HepG2 (cell line): ENCODE measurements around the gene HSDL2. TPM values are rescaled to one million over a fixed set of nuclear protein-coding genes. Genes with fewer than 3 reads are reported as not detected.

Experiments used
- AGO2 ChIP-seq: fragments of 200-400 bp; formaldehyde crosslinking; optimal IDR thresholded peaks from 2 replicates; pipeline ENCODE3; 2017; ENCODE audit warnings: mild to moderate bottlenecking, low read depth, low read length, moderate library complexity
- AHDC1 ChIP-seq: sonication (generic); formaldehyde crosslinking; IDR thresholded peaks from 2 replicates; pipeline ENCODE4 v1.5.1; 2020; ENCODE audit warnings: mild to moderate bottlenecking, missing genetic modification reagents, borderline replicate concordance
- FOSL2 ChIP-seq: sonication (generic); formaldehyde crosslinking; IDR thresholded peaks from 2 replicates; pipeline ENCODE4 v1.4.0; 2020; ENCODE audit warnings: missing genetic modification reagents
- FOXP1 ChIP-seq, 2 experiments: fragments of 450-650 bp in 1 of 2; IDR thresholded peaks; 2 replicates each; pipeline ENCODE4 v1.6.1; 2017 to 2018; ENCODE audit warnings: antibody characterized with exemption in 1 of 2
- FOXP4 ChIP-seq: sonication (generic); formaldehyde crosslinking; IDR thresholded peaks from 2 replicates; pipeline ENCODE4 v1.4.0; 2020; ENCODE audit warnings: missing genetic modification reagents
- ISL2 ChIP-seq: sonication (generic); formaldehyde crosslinking; IDR thresholded peaks from 2 replicates; pipeline ENCODE4 v1.5.0; 2020; ENCODE audit warnings: missing genetic modification reagents
- KLF6 ChIP-seq: IDR thresholded peaks from 2 replicates; pipeline ENCODE4 v1.8.0; 2016; ENCODE audit warnings: missing biosample characterization, missing genetic modification reagents
- MEF2D ChIP-seq: sonication (generic); formaldehyde crosslinking; IDR thresholded peaks from 2 replicates; pipeline ENCODE4 v1.5.1; 2020; ENCODE audit warnings: mild to moderate bottlenecking, missing genetic modification reagents
- MTF1 ChIP-seq: sonication (generic); formaldehyde crosslinking; IDR thresholded peaks from 2 replicates; pipeline ENCODE4 v1.5.0; 2020; ENCODE audit warnings: missing genetic modification reagents
- POLR2A ChIP-seq, 2 experiments: IDR thresholded peaks; 2 replicates each; pipeline ENCODE4 v1.6.1; 2011; ENCODE audit warnings: low read depth in 2 of 2, low read length in 2 of 2, mild to moderate bottlenecking in 1 of 2, moderate library complexity in 1 of 2; ENCODE audit not compliant: insufficient read depth in 1 of 2
- SIX1 ChIP-seq: sonication (generic); formaldehyde crosslinking; IDR thresholded peaks from 2 replicates; pipeline ENCODE4 v1.4.0; 2020; ENCODE audit warnings: missing genetic modification reagents, borderline replicate concordance
- SOX6 ChIP-seq, 2 experiments: fragments of 450-650 bp in 1 of 2; sonication (generic) in 1 of 2; formaldehyde crosslinking in 1 of 2; IDR thresholded peaks; 2 replicates each; pipeline versions ENCODE4 v1.4.0 to v1.6.1; 2017 to 2020; ENCODE audit warnings: antibody characterized with exemption in 1 of 2, mild to moderate bottlenecking in 1 of 2, missing genetic modification reagents in 1 of 2
- ZNF10 ChIP-seq: sonication (generic); formaldehyde crosslinking; IDR thresholded peaks from 2 replicates; pipeline ENCODE4 v1.4.0; 2020; ENCODE audit warnings: mild to moderate bottlenecking, low read depth, missing genetic modification reagents, borderline replicate concordance
- ZNF24 ChIP-seq: fragments of 450-650 bp; IDR thresholded peaks from 2 replicates; pipeline ENCODE4 v1.6.1; 2017; ENCODE audit warnings: antibody characterized with exemption, mild to moderate bottlenecking
- ZNF281 ChIP-seq: sonication (generic); formaldehyde crosslinking; IDR thresholded peaks from 2 replicates; pipeline ENCODE4 v1.4.0; 2020; ENCODE audit warnings: missing genetic modification reagents, borderline replicate concordance
- ZNF331 ChIP-seq: sonication (generic); formaldehyde crosslinking; IDR thresholded peaks from 2 replicates; pipeline ENCODE4 v1.4.0; 2020; ENCODE audit warnings: missing genetic modification reagents
- ZNF430 ChIP-seq: sonication (generic); formaldehyde crosslinking; IDR thresholded peaks from 2 replicates; pipeline ENCODE4 v1.9.0; 2021; ENCODE audit warnings: mild to moderate bottlenecking, missing genetic modification reagents
- ZNF484 ChIP-seq: sonication (generic); formaldehyde crosslinking; IDR thresholded peaks from 2 replicates; pipeline ENCODE4 v1.5.1; 2020; ENCODE audit warnings: mild to moderate bottlenecking, low read depth, missing genetic modification reagents, borderline replicate concordance
- ZSCAN20 ChIP-seq: sonication (generic); formaldehyde crosslinking; IDR thresholded peaks from 2 replicates; pipeline ENCODE4 v1.4.0; 2020; ENCODE audit warnings: missing genetic modification reagents, mild to moderate bottlenecking, borderline replicate concordance
- ZSCAN29 ChIP-seq: sonication (generic); formaldehyde crosslinking; conservative IDR thresholded peaks from 2 replicates; pipeline ENCODE4 v1.4.0; 2020; ENCODE audit warnings: mild to moderate bottlenecking, missing genetic modification reagents
- polyA plus RNA-seq, 8 experiments: library from polyadenylated mRNA; depleted of rRNA in 3 of 8; stranded (reverse) in 7 of 8; unstranded in 1 of 8; fragments of >200 nt; fragmentation: Illumina TruSeq in 4 of 8; extraction: Trizol in 4 of 8; gene quantifications; 2 replicates each; pipeline versions ENCODE4 v1.2.1 to v1.2.3, GENCODE V29; 2011 to 2016; ENCODE audit warnings: low read depth in 4 of 8, missing spikeins in 1 of 8, mixed read lengths in 1 of 8; ENCODE audit not compliant: insufficient read depth in 1 of 8
- total RNA-seq, 5 experiments: library from RNA; depleted of rRNA; stranded (reverse); fragments of >200 nt; fragmentation: Illumina TruSeq; extraction: Trizol; gene quantifications; 2 replicates each; pipeline ENCODE4 v1.2.3, GENCODE V29; 2016; ENCODE audit warnings: low read depth in 1 of 5

Gene HSDL2
- total and polyA plus RNA-seq, 2 of the 13 experiments (the other 11 are each of a cell fraction or from before 2014, with no cell fraction given): 55.3 to 80.2 TPM

GRCh38 chr9:112489876-112490666 lies 110.2 kb downstream of the HSDL2 start (continued):
- TF ChIP-seq SIX1 (CRISPR knock-in tag) (no peak), ZNF281 (no peak), ZSCAN20 (CRISPR knock-in tag) (no peak), SOX6 (IDR thresholded peaks at IDR 0.05) (no peak), SOX6 (CRISPR knock-in tag; IDR thresholded peaks at IDR 0.05) (peak; percentile 39; the same call in 1 of the 2 replicates), ZNF24 (no peak), ISL2 (CRISPR knock-in tag) (no peak), ZNF10 (CRISPR knock-in tag) (no peak), AHDC1 (CRISPR knock-in tag) (no peak), KLF6 (no peak), MTF1 (CRISPR knock-in tag) (no peak), MEF2D (no peak), ZNF430 (CRISPR knock-in tag) (no peak), ZNF484 (CRISPR knock-in tag) (no peak), FOXP1 (IDR thresholded peaks at IDR 0.05) (no peak), FOXP1 (CRISPR knock-in tag; IDR thresholded peaks at IDR 0.05) (peak; percentile 36; the same call in 1 of the 2 replicates), FOSL2 (CRISPR knock-in tag) (0 out of 2 replicates have a peak, but pooled peaks have one; percentile 8), FOXP4 (peak; percentile 49), ZNF331 (CRISPR knock-in tag) (no peak), POLR2A (IDR thresholded peaks at IDR 0.05; ENCODE audit: insufficient read depth in 1 of 2, low read depth in 2 of 2, low read length in 2 of 2) (no peak), AGO2 (no peak), ZSCAN29 (no peak)
